ENCODE results near the gene SP100. TPM values are rescaled to one million over a fixed set of nuclear protein-coding genes. Genes with fewer than 3 reads are reported as not detected.

SP100 gene
- total and polyA plus RNA-seq, 2 of the 8 experiments (the other 6 are each of a cell fraction or from before 2014, with no cell fraction given) = 0.06 to 1.1 TPM

- CTCF ChIA-PET (ENCODE audit: partially characterized antibody) = interaction anchor here (1.4 kb wide), 1 partner anchor 339 kb away, joined by 6 read pairs; no protein-coding TSS in a partner anchor
- POLR2A ChIA-PET (ENCODE audit: partially characterized antibody) = no interaction called here
- H3K27me3 ChIP-seq (replicated peaks in 1 of 4; ENCODE audit: control insufficient read depth in 3 of 4, extremely low read depth in 1 of 4, insufficient read depth in 3 of 4, low read length in 3 of 4) = peaks cover under 1 to 9% (median 5%) of the 10 kb centered on the region in 4 experiments; a peak in 6 of 7 replicates
- H3K9ac ChIP-seq (replicated peaks in 1 of 4; ENCODE audit: extremely low read depth in 1 of 4, low read depth in 3 of 4, low read length in 3 of 4) = no peak overlapping the region
- no peaks in the 10 kb centered on the region for H3K9me3 ChIP-seq (ENCODE audit: insufficient read depth in 2 of 2, low read depth in 1 of 2, low read length in 1 of 2)
- H2BK15ac ChIP-seq (ENCODE audit: low read length) = no peak overlapping the region
- H2AK5ac ChIP-seq (ENCODE audit: low read depth, low read length) = no peak overlapping the region
- H2BK120ac ChIP-seq (replicated peaks; ENCODE audit: low read depth, low read length) = no peak overlapping the region
- H3K23ac ChIP-seq (ENCODE audit: insufficient read length) = no peak overlapping the region
- H3K4me1 ChIP-seq (replicated peaks in 1 of 4; ENCODE audit: control insufficient read depth in 3 of 4, insufficient read depth in 4 of 4, low read length in 3 of 4) = no peaks in the 10 kb centered on the region
- FAIRE-seq (no peak), DNase-seq (ENCODE audit: low read depth in 1 of 2, low spot score in 2 of 2) (no peak)
- no peak overlapping the region for H3K14ac ChIP-seq (ENCODE audit: insufficient read length)
- no peaks in the 10 kb centered on the region; the same call in 1 of the 2 replicates for H3K23me2 ChIP-seq (ENCODE audit: low read depth, low read length)
- H3K79me1 ChIP-seq (ENCODE audit: low read depth, low read length) = no peaks in the 10 kb centered on the region
- H3K18ac ChIP-seq (ENCODE audit: extremely low read depth, low read length) = no peak overlapping the region
- no peak overlapping the region for H3K4ac ChIP-seq (replicated peaks; ENCODE audit: insufficient read length, low read depth, low read length)
- H2BK5ac ChIP-seq (ENCODE audit: low read depth, low read length) = no peak overlapping the region
- H3K56ac ChIP-seq (replicated peaks; ENCODE audit: insufficient read length, low read depth, low read length) = no peak overlapping the region
- no peaks in the 10 kb centered on the region for H3K79me2 ChIP-seq (ENCODE audit: control insufficient read depth in 1 of 2, insufficient read depth in 2 of 2, low read length in 2 of 2)
- H3K4me3 ChIP-seq (ENCODE audit: extremely low read depth in 1 of 4, insufficient read depth in 2 of 4, low read depth in 3 of 4, low read length in 4 of 4) = no peak overlapping the region
- no peaks in the 10 kb centered on the region for H4K20me1 ChIP-seq (replicated peaks in 1 of 2; ENCODE audit: control insufficient read depth in 1 of 2, insufficient read depth in 2 of 2, low read length in 2 of 2)
- no peak overlapping the region for H3K27ac ChIP-seq (ENCODE audit: low read depth, low read length)
- H3K36me3 ChIP-seq (ENCODE audit: control insufficient read depth in 2 of 4, insufficient read depth in 4 of 4, low read length in 3 of 4) = no peaks in the 10 kb centered on the region
- H2BK20ac ChIP-seq (ENCODE audit: low read length) = no peak overlapping the region
- no peak overlapping the region for H3K4me2 ChIP-seq (ENCODE audit: insufficient read depth in 1 of 2, low read depth in 2 of 2, low read length in 2 of 2)
- no peak overlapping the region for H4K91ac ChIP-seq (replicated peaks; ENCODE audit: insufficient read length, low read length)
- no peak overlapping the region for H4K8ac ChIP-seq (ENCODE audit: extremely low read depth, insufficient read depth, low read length)
- H2AFZ ChIP-seq (ENCODE audit: low read length) = no peak overlapping the region
- WGBS, 2 experiments (ENCODE audit: extremely low coverage in 1 of 2, insufficient coverage in 1 of 2, insufficient read length in 1 of 2, insufficient replicate concordance in 2 of 2, low coverage in 1 of 2, low lambda C conversion rate in 2 of 2, missing lambda C conversion rate in 1 of 2) = 90% methylated on average over 3 of the region's 3 CpGs; no CpG with 5 or more reads in 1 of the 2 experiments
- no peak overlapping the region for H2BK12ac ChIP-seq (ENCODE audit: low read depth, low read length)
- no peak overlapping the region for H4K5ac ChIP-seq (ENCODE audit: insufficient read length, low read depth, low read length)
- TF ChIP-seq EP300 (IDR thresholded peaks at IDR 0.05; ENCODE audit: borderline replicate concordance in 1 of 2, low read depth in 2 of 2, low read length in 2 of 2) = no peak
- TF ChIP-seq BCL11A (IDR thresholded peaks at IDR 0.05; ENCODE audit: low read depth in 2 of 2, low read length in 2 of 2) = no peak
- TF ChIP-seq MAFK (IDR thresholded peaks at IDR 0.05; ENCODE audit: low read depth, low read length) = no peak
- no peak for TF ChIP-seq RAD21 (IDR thresholded peaks at IDR 0.05 in 1 of 2, conservative IDR thresholded peaks at IDR 0.05 in 1 of 2; ENCODE audit: low read depth in 2 of 2, low read length in 2 of 2)
Measured at GRCh38 chr2:230405824-230406223, 10.2 kb upstream of the SP100 start.
